Fibroblast of peridontal ligament (primary cell): Measurements from ENCODE around the gene SYK.

Experiments used
- DNase-seq: peaks from one replicate; pipeline ENCODE4 v3.0.0-alpha.2; 2010; ENCODE audit errors: extremely low read depth

Gene SYK

DNA sequence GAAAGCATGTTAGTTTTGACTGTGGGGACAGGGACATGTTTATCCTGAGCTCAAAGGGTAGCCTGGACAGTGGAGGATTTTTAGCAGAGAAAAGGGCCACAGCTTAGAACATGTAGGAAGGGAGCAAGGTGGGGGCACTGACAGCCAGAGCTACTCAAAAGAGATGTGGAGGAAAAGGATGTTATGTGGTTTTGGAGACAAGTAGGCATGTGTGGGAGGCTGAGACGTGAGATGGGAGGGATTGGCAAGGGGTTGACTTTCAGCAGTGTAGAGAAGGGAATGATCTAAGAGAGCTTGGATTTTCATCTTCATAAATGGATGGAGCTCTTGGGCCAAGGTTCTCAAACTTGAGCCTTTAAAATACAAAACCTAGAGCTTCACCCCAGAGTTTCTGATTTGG lies 24.0 kb downstream of the SYK start:
- DNase-seq, result no peak

GRCh38 chr9:90826326-90827020 lies 24.9 kb downstream of the SYK start:
- no peak for DNase-seq

- DNase-seq, result no peak
Observed at GRCh38 chr9:90827181-90827871, 25.7 kb downstream of the SYK start.

- no peak for DNase-seq
Observed at GRCh38 chr9:90830051-90830450, 28.4 kb downstream of the SYK start.

DNA sequence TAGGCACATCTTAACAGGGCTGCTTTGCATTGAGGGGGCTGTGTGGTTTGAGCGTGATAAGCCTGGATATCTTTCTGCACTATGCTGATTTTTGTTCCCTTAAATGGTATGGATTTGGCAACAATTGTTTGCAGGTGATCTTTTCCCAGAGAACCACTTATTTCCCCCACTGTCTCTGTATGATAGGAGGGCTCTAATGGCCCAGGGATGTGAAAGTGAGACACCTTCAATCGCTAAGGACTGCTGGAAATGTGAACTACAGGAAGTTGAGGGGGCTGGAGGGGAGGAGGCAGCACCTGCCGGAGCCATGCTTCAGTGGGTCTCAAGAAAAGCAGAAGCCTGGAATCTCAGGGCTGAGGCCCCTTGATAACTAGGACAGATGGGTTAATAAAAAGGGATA lies 29.4 kb downstream of the SYK start:
- no peak for DNase-seq

GRCh38 chr9:90832261-90832660 lies 30.6 kb downstream of the SYK start:
- no peak for DNase-seq

DNA sequence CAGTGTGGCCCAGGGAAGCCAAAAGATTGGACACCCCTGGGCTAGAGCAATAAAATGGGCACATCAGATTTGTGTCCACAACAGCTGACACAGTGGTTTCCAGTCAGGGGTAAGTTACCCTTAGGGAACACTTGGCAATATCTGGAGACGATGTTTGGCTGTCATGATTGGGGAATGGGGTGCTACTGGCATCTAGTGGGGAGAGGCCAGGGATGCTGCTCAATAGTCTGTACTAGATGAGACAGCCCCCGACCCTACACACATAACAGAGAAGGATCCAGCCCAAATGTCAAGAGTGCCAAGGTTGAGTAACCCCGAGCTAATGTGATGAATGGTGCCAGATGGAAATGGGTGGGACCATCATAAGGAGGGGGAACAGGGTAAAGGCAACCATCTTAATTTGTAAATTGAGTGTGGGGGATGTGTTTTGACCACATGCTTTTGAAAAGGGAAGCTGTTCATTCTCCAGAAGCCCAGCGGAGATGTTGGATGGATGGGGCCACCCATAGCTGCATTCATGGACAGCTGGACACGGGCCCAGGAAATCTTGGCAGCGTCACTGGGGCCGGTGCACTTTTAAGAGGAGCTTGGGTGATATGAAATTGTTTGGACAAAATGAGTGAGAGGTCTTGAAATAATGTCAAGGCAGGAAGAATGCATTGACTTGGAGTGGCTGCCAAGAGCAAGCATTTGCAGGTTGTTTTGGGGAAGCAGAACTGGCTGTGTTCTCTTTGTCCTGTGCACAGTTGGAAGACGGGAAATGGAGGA lies 33.4 kb downstream of the SYK start:
- no peak for DNase-seq

DNA sequence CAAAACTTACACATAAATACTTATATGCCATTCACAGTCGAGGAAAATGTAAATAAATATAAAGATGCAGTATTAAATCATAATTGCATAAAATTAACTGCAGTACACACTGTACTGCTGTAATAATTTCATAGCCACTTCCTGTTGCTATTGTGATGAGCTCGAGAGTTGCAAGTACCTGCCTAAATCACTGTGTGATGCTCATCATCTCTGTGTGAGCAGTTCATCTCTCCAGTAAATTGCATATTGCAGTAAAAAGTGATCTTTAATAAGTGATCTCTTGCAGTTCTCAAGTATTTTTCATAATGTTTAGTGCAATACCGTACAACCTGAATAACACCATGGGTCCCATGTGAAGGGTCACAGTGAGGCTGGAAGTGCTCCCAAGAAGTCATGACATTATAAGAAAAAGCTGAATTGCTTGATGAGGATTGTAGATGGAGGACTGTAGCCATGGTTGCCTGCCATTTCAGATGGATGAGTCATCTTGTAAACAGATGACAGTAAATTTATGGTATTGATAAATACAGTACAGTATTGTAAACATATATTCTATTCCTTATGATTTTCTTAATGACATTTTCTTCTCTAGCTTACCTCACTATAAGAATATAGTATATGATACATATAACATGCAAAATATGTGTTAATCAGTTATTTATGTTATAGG lies 34.9 kb downstream of the SYK start:
- DNase-seq, result no peak

- no peak for DNase-seq
Observed at GRCh38 chr9:90838098-90838497, 36.5 kb downstream of the SYK start.

DNA sequence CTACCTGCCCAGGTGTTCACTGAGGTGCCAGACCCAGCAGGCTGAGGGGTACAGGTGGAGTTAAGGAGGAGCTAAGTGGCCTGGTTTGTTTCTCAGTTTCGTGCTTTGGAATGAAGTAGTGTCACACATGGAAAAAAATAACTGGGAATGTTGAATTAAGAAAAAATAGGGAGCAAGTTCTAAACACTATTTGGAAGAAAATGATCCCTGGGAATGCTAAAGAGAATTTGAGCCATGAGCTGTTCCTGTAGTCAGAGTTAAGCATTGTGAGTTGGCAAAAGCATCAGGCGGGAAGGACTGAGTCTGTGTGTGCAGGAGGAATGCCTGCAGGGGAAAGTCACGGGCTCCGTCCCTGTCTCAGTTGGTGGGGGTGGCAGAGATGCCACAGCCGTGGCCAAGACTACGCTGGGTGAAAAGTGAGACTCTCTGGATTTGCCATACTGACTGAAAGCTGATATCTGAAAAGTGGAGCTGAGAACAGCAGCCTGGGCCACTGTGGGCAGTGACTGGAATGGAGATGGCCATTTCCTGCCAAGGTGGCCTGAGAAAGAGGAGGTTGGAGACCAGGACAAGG lies 37.0 kb downstream of the SYK start:
- no peak for DNase-seq

DNA sequence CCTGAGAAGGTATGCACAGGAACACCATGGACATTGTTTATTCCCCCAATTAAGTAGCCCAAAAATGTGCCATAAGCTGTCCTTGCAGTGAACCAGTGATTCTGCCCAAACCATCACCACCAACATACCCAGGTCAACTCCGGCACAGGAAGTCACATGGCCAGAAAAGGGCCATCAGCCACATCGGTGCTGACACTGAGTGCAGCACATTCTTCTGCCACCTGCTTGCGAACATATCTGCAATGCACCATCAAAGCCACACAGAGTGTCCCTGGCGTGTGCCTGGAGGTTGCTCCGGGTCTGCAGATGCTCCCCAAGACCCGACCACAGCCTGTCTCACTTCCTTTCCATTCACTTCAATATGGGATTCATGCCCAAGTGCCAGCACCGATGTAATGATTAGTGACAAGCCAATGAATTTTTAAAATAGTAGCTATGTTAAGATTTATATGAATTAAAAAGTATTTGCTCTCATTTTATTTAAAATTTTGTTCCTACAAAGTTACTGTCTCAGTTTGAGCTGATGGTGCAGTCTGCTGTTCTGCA lies 37.6 kb downstream of the SYK start:
- DNase-seq, result no peak

GRCh38 chr9:90840696-90841095 lies 39.1 kb downstream of the SYK start:
- no peak for DNase-seq

GRCh38 chr9:90841213-90841612 lies 39.6 kb downstream of the SYK start:
- no peak for DNase-seq

GRCh38 chr9:90841615-90842014 lies 40.0 kb downstream of the SYK start:
- DNase-seq, result no peak

- DNase-seq, result no peak
Observed at GRCh38 chr9:90842176-90842777, 40.7 kb downstream of the SYK start.

DNA sequence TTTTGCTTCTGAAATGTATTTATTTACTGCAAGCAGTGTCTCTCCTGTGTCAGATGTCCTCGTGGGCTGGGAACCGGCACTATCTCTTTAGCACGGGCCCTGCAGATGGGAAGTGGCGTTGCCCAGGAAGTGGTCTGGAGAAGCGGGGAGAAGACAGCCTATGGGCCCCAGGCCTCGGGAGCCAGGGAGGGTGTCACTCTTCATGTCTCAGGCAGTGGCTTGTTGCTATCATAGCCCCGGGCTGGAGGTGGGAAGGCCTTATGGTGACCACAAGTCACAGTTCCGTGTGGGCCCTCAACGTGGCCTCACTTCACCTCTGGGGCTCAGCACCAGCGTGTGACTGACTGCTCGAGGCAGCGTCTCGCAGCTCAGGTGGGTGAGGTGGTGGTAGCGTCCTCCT lies 41.4 kb downstream of the SYK start:
- no peak for DNase-seq

GRCh38 chr9:90843525-90843924 lies 41.9 kb downstream of the SYK start:
- no peak for DNase-seq

DNA sequence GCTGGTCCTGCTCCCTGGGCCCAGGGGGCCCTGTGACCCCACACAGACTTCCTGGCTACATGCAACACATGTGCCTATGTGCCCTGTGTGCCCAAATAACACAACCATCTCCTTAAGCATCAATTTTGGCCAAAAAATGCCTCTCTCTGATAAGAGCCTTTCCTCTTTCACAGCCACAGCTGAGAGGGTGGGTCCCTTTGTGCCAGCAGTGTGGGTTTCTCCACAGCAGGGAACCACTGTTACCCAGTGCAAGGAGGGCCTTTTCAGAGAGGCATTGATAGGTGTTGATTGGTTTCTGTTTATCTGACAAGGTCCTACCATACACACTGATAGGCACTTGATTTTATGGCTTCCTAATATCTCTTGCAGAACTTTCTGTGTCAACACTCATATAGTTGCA lies 42.7 kb downstream of the SYK start:
- DNase-seq, result no peak

- no peak for DNase-seq
Observed at GRCh38 chr9:90846770-90847419, 45.3 kb downstream of the SYK start.

- no peak for DNase-seq
Observed at GRCh38 chr9:90847971-90848370, 46.4 kb downstream of the SYK start.

GRCh38 chr9:90848866-90849265 lies 47.2 kb downstream of the SYK start:
- DNase-seq, result no peak
